ENCODE data around the gene MYO5B.

The MYO5B gene

GRCh38 chr18:49817947-49818346, 377.0 kb downstream of the MYO5B start:
- no peak for TF ChIP-seq CTCF (IDR thresholded peaks at IDR 0.05; ENCODE audit: low read depth, low read length)
- H3K4me3 ChIP-seq (ENCODE audit: low read depth, low read length), result no peak overlapping the region
- no peak for DNase-seq (ENCODE audit: low read depth, low spot score)
- in situ Hi-C loops (cut with HindIII; ENCODE audit: low sequenced_read_pairs), result no loop called here

GRCh38 chr18:49815927-49816326, 379.0 kb downstream of the MYO5B start:
- DNase-seq (ENCODE audit: low read depth, low spot score), result no peak
- in situ Hi-C loops (cut with HindIII; ENCODE audit: low sequenced_read_pairs), result no loop called here
- no peak overlapping the region for H3K4me3 ChIP-seq (ENCODE audit: low read depth, low read length)
- no peak for TF ChIP-seq CTCF (IDR thresholded peaks at IDR 0.05; ENCODE audit: low read depth, low read length)

- H3K4me3 ChIP-seq (ENCODE audit: low read depth, low read length), result peak overlapping the region; percentile 79
- in situ Hi-C loops (cut with HindIII; ENCODE audit: low sequenced_read_pairs), result no loop called here
- peak; percentile 62 for DNase-seq (ENCODE audit: low read depth, low spot score)
- no peak for TF ChIP-seq CTCF (IDR thresholded peaks at IDR 0.05; ENCODE audit: low read depth, low read length)
Observed at GRCh38 chr18:49814147-49814499, 380.8 kb downstream of the MYO5B start.

- TF ChIP-seq CTCF (IDR thresholded peaks at IDR 0.05; ENCODE audit: low read depth, low read length), result no peak
- DNase-seq (ENCODE audit: low read depth, low spot score), result peak; percentile 86
- peak within 1 kb of the TSS; percentile 79 for H3K4me3 ChIP-seq (ENCODE audit: low read depth, low read length)
- in situ Hi-C loops (cut with HindIII; ENCODE audit: low sequenced_read_pairs), result no loop called here
Observed at GRCh38 chr18:49813319-49814146, 381.4 kb downstream of the MYO5B start, which contains the start of gene ACAA2. ACAA2 (minus strand) TSS chr18:49813533; CDS start chr18:49813484, 49 bp downstream.

- DNase-seq (ENCODE audit: low read depth, low spot score), result peak; percentile 54
- peak overlapping the region; percentile 79 for H3K4me3 ChIP-seq (ENCODE audit: low read depth, low read length)
- no peak for TF ChIP-seq CTCF (IDR thresholded peaks at IDR 0.05; ENCODE audit: low read depth, low read length)
- in situ Hi-C loops (cut with HindIII; ENCODE audit: low sequenced_read_pairs), result no loop called here
Observed at GRCh38 chr18:49813069-49813318, 382.0 kb downstream of the MYO5B start.

- H3K4me3 ChIP-seq (ENCODE audit: low read depth, low read length), result peak overlapping the region; percentile 79
- in situ Hi-C loops (cut with HindIII; ENCODE audit: low sequenced_read_pairs), result no loop called here
- DNase-seq (ENCODE audit: low read depth, low spot score), result peak; percentile 48
- TF ChIP-seq CTCF (IDR thresholded peaks at IDR 0.05; ENCODE audit: low read depth, low read length), result no peak
Observed at GRCh38 chr18:49812286-49813068, 382.5 kb downstream of the MYO5B start.

Measured in astrocyte of the spinal cord (primary cell).